ENCODE results near the gene DUSP10. TPM values are rescaled to one million over a fixed set of nuclear protein-coding genes. Genes with fewer than 3 reads are reported as not detected.

DUSP10 gene
- total RNA-seq, 6 donors from 2014 or later, result 7.7 to 13.7 (median 11.9) TPM

DNA sequence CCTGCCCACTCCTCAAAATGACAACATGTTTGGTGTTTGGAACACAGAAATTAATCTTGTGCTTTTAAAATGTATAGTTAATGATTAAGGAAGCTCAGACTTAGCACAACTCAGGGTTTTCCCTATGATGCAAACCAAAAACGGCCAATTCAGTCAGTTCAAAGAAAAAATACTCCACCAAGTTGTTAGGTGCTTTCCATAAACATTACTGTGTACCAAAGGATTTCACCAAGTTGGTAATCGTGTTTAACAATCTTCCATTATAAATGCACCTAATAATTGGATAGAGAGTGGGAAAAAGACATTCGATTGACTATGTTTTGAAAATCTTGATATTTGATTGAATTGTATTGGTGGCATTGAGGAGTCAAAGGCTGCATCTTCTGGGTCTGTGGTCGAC is 33.3 kb upstream of the DUSP10 start:
- Histone ChIP-seq H3K27me3 (no peaks in the 10 kb centered on the region), H3K4me3 (no peak overlapping the region), H3K27ac (no peak overlapping the region), H3K9me3 (no peaks in the 10 kb centered on the region), H3K36me3 (no peaks in the 10 kb centered on the region), H3K4me1 (peaks cover 4 to 13% (median 6%) of the 10 kb centered on the region in 4 donors)
- DNase-seq, result no peak
- ATAC-seq (ENCODE audit: low FRiP score in 2 of 2), result no peak
- 78 to 88% methylated on average over 4 of the region's 4 CpGs for WGBS, 2 donors
- TF ChIP-seq POLR2AphosphoS5 (IDR thresholded peaks at IDR 0.05) (no peak), CTCF (IDR thresholded peaks at IDR 0.05) (no peak), EP300 (IDR thresholded peaks at IDR 0.05) (no peak)

GRCh38 chr1:221774054-221774842 is 32.4 kb upstream of the DUSP10 start:
- 84 to 86% methylated on average over 8 of the region's 8 CpGs for WGBS, 2 donors
- Histone ChIP-seq H3K4me3 (no peak overlapping the region), H3K27me3 (no peaks in the 10 kb centered on the region), H3K36me3 (no peaks in the 10 kb centered on the region), H3K4me1 (peaks cover 5 to 13% (median 8%) of the 10 kb centered on the region in 4 donors), H3K9me3 (no peaks in the 10 kb centered on the region), H3K27ac (no peak overlapping the region)
- DNase-seq, result no peak
- TF ChIP-seq POLR2A (IDR thresholded peaks at IDR 0.05), result no peak
- no peak for TF ChIP-seq POLR2AphosphoS5 (IDR thresholded peaks at IDR 0.05)
- no peak for TF ChIP-seq EP300 (IDR thresholded peaks at IDR 0.05)
- no peak for TF ChIP-seq CTCF (IDR thresholded peaks at IDR 0.05)
- ATAC-seq (ENCODE audit: low FRiP score in 2 of 2), result no peak

DNA sequence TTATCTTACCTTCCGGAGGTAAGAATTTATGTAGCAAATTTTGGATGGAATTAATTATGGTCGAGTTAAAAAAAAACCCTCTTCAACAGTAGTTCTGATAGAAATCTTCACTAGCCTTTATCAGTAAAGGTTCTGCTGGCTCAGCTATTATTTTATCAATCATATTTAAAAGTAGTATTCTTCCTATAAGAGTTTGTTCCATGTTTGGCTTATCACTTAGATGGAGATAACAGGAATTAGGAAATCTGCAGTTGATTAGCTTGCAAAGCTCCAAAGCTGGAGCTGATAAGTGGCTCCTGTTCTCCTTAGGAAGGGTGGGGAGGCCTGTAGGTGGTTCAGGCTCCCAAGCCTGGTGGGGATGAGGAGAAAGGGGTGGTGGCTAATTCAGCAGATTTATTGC is 31.5 kb upstream of the DUSP10 start:
- ATAC-seq (ENCODE audit: low FRiP score in 2 of 2) (no peak), DNase-seq (no peak)
- Histone ChIP-seq H3K27me3 (no peaks in the 10 kb centered on the region), H3K27ac (no peak overlapping the region), H3K4me3 (no peak overlapping the region), H3K36me3 (no peaks in the 10 kb centered on the region), H3K4me1 (peaks cover 5 to 14% (median 10%) of the 10 kb centered on the region in 4 donors), H3K9me3 (no peaks in the 10 kb centered on the region)
- TF ChIP-seq EP300 (IDR thresholded peaks at IDR 0.05), result no peak
- TF ChIP-seq CTCF (IDR thresholded peaks at IDR 0.05), result no peak
- no peak for TF ChIP-seq POLR2AphosphoS5 (IDR thresholded peaks at IDR 0.05)
- no peak for TF ChIP-seq POLR2A (IDR thresholded peaks at IDR 0.05)
- 51 to 84% methylated on average over 2 of the region's 2 CpGs for WGBS, 2 donors

DNA sequence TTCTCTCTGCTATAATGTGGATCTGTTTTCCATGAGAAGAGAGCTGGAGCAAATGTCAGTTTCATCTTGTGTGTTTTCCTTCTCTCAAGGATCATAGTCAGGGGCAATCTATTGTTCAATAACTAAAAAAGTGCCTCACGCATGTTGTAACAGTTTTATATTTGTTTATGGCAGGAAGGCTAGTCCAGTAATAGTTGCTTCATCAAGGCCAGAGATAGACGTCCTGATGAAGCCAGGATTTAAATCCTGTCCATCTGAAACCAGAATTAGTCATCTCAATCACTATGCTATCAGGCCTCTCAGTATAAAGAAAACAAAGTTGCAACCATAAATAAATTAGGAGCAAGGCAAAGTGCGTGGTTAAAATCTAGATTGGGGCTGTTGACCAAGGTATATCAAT is 30.2 kb upstream of the DUSP10 start:
- DNase-seq, result no peak
- TF ChIP-seq POLR2AphosphoS5 (IDR thresholded peaks at IDR 0.05) (no peak), POLR2A (IDR thresholded peaks at IDR 0.05) (no peak), CTCF (IDR thresholded peaks at IDR 0.05) (no peak), EP300 (IDR thresholded peaks at IDR 0.05) (no peak)
- no peaks in the 10 kb centered on the region for H3K36me3 ChIP-seq
- no peak overlapping the region for H3K27ac ChIP-seq
- ATAC-seq (ENCODE audit: low FRiP score in 2 of 2), result no peak
- no peak overlapping the region for H3K4me3 ChIP-seq
- WGBS, 2 donors, result 72 to 74% methylated on average over 3 of the region's 3 CpGs
- H3K4me1 ChIP-seq, result peaks cover under 1 to 14% (median 7%) of the 10 kb centered on the region in 4 donors
- no peaks in the 10 kb centered on the region for H3K9me3 ChIP-seq
- no peaks in the 10 kb centered on the region for H3K27me3 ChIP-seq
